CD14-positive monocyte (primary cell): ENCODE data around the gene ZG16B. TPM values are rescaled to one million over a fixed set of nuclear protein-coding genes. Genes with fewer than 3 reads are reported as not detected.

ENCODE experiments used
- DNase-seq, 3 donors: peaks; one replicate each; pipeline ENCODE4 v3.0.0-alpha.2; 2011 to 2022
- H2AFZ ChIP-seq: 2 replicates; pipeline ENCODE4 v1.6.0; 2012; ENCODE audit warnings: mild to moderate bottlenecking, low read depth, low read length, inconsistent platforms; ENCODE audit not compliant: insufficient read depth, poor library complexity, severe bottlenecking
- H3K27ac ChIP-seq, 2 donors: 1 replicate in 1 of 2; 2 replicates in 1 of 2; pipeline ENCODE4 v1.5.1; 2012 to 2013; ENCODE audit warnings: low read length in 2 of 2, control low read depth in 1 of 2, inconsistent platforms in 1 of 2, low read depth in 1 of 2, mild to moderate bottlenecking in 1 of 2
- H3K27me3 ChIP-seq, 2 donors: one replicate each; pipeline versions ENCODE4 v1.6.0 to v1.6.1; 2011 to 2013; ENCODE audit warnings: low read length in 2 of 2; ENCODE audit not compliant: control insufficient read depth in 2 of 2, insufficient read depth in 2 of 2
- H3K36me3 ChIP-seq, 2 donors: replicated peaks in 1 of 2; 1 replicate in 1 of 2; 2 replicates in 1 of 2; pipeline versions ENCODE4 v1.5.1 to v1.6.1; 2012 to 2013; ENCODE audit warnings: low read length in 2 of 2, control low read depth in 1 of 2, inconsistent platforms in 1 of 2, mild to moderate bottlenecking in 1 of 2; ENCODE audit not compliant: insufficient read depth in 2 of 2, control insufficient read depth in 1 of 2
- H3K4me1 ChIP-seq, 2 donors: 1 replicate in 1 of 2; 2 replicates in 1 of 2; pipeline versions ENCODE4 v1.5.1 to v1.6.1; 2012 to 2013; ENCODE audit warnings: low read length in 2 of 2, control low read depth in 1 of 2, inconsistent platforms in 1 of 2, mild to moderate bottlenecking in 1 of 2, moderate library complexity in 1 of 2; ENCODE audit not compliant: insufficient read depth in 2 of 2, control insufficient read depth in 1 of 2
- H3K4me2 ChIP-seq: replicated peaks from 2 replicates; pipeline ENCODE3; 2012; ENCODE audit warnings: low read length, moderate library complexity, mild to moderate bottlenecking; ENCODE audit not compliant: poor library complexity, severe bottlenecking; ENCODE audit errors: extremely low read depth
- H3K4me3 ChIP-seq, 3 experiments: fragments of 200-600 bp in 1 of 3; sonication (generic) in 1 of 3; replicated peaks in 1 of 3; 1 replicate in 2 of 3; 2 replicates in 1 of 3; pipeline ENCODE4 v1.5.1; 2011 to 2013; ENCODE audit warnings: low read length in 3 of 3, mild to moderate bottlenecking in 3 of 3, control low read depth in 2 of 3, low read depth in 2 of 3, inconsistent platforms in 1 of 3, moderate library complexity in 1 of 3
- H3K79me2 ChIP-seq: 2 replicates; pipeline ENCODE4 v1.6.0; 2012; ENCODE audit warnings: mild to moderate bottlenecking, control low read depth, inconsistent platforms, low read length, moderate library complexity; ENCODE audit not compliant: insufficient read depth
- H3K9ac ChIP-seq: 2 replicates; pipeline ENCODE4 v1.6.0; 2017; ENCODE audit warnings: low read length, mild to moderate bottlenecking; ENCODE audit not compliant: insufficient read depth, poor library complexity, severe bottlenecking
- H3K9me3 ChIP-seq, 2 donors: replicated peaks in 1 of 2; 1 replicate in 1 of 2; 2 replicates in 1 of 2; pipeline versions ENCODE4 v1.5.1 to v1.6.1; 2012 to 2013; ENCODE audit warnings: low read length in 2 of 2, control low read depth in 1 of 2; ENCODE audit not compliant: control insufficient read depth in 1 of 2, insufficient read depth in 1 of 2
- H4K20me1 ChIP-seq: 2 replicates; pipeline ENCODE4 v1.6.0; 2012; ENCODE audit warnings: mild to moderate bottlenecking, low read length, control low read depth, moderate library complexity; ENCODE audit not compliant: insufficient read depth
- H3K27ac Mint-ChIP-seq, 7 donors: one replicate each; pipeline ENCODE4 v1.8.0; 2020; ENCODE audit warnings: mild to moderate bottlenecking in 7 of 7, mixed read lengths in 7 of 7, moderate library complexity in 6 of 7, inconsistent platforms in 2 of 7
- H3K27me3 Mint-ChIP-seq, 3 donors: one replicate each; pipeline ENCODE4 v1.8.0; 2021 to 2022; ENCODE audit warnings: low read depth in 3 of 3, mild to moderate bottlenecking in 3 of 3, mixed read lengths in 3 of 3, moderate library complexity in 3 of 3, inconsistent platforms in 1 of 3
- H3K36me3 Mint-ChIP-seq, 2 donors: one replicate each; pipeline ENCODE4 v1.8.0; 2020; ENCODE audit warnings: mixed read lengths in 2 of 2, inconsistent platforms in 1 of 2, mild to moderate bottlenecking in 1 of 2
- H3K4me1 Mint-ChIP-seq: one replicate; pipeline ENCODE4 v1.8.0; 2020; ENCODE audit warnings: mild to moderate bottlenecking, mixed read lengths
- H3K4me3 Mint-ChIP-seq, 2 donors: one replicate each; pipeline ENCODE4 v1.8.0; 2020; ENCODE audit warnings: mild to moderate bottlenecking in 2 of 2, mixed read lengths in 2 of 2, moderate library complexity in 1 of 2
- H3K9me3 Mint-ChIP-seq, 7 donors: one replicate each; pipeline ENCODE4 v1.8.0; 2020 to 2022; ENCODE audit warnings: mixed read lengths in 7 of 7, mild to moderate bottlenecking in 6 of 7, moderate library complexity in 6 of 7, inconsistent platforms in 2 of 7
- CTCF ChIP-seq: fragments of 200-600 bp; IDR thresholded peaks from one replicate; pipeline ENCODE4 v1.8.0; 2022; ENCODE audit warnings: antibody characterized with exemption, mild to moderate bottlenecking
- WGBS: methylation state at CpG from one replicate; pipeline ENCODE4 v1.1.5; 2013; ENCODE audit warnings: missing lambda C conversion rate; ENCODE audit not compliant: insufficient coverage; 5-methylcytosine and 5-hydroxymethylcytosine counted together
- intact Hi-C, 2 donors: fragments of 100-400 bp; cut with micrococcal nuclease; formaldehyde crosslinking; loops; one replicate each; pipeline versions ENCODE4 v1.15.0 to v1.15.1; 2023
- polyA plus RNA-seq, 3 donors: library from polyadenylated mRNA; depleted of rRNA in 1 of 3; unstranded in 2 of 3; stranded (reverse) in 1 of 3; fragments of 300-500 nt in 2 of 3; fragments of >200 nt in 1 of 3; fragmentation: Illumina TruSeq in 2 of 3; gene quantifications; 1 replicate in 2 of 3; 2 replicates in 1 of 3; pipeline ENCODE4 v1.2.3, GENCODE V29; 2012 to 2021

The ZG16B gene
- polyA plus RNA-seq, 3 donors: 6.8 to 12.9 (median 11.0) TPM

- Mint-ChIP-seq H3K4me1 (peaks cover 8% of the 10 kb centered on the region), H3K9me3 (no peaks in the 10 kb centered on the region), H3K4me3 (no peak overlapping the region), H3K27me3 (peaks cover 4 to 6% (median 6%) of the 10 kb centered on the region in 3 donors), H3K36me3 (no peaks in the 10 kb centered on the region), H3K27ac (peak overlapping the region in 1 of 7 donors; percentile 64)
- no peaks in the 10 kb centered on the region for H3K27me3 ChIP-seq
- H3K79me2 ChIP-seq: no peaks in the 10 kb centered on the region
- H2AFZ ChIP-seq: no peak overlapping the region
- no peak for TF ChIP-seq CTCF
- no peak for DNase-seq
- H4K20me1 ChIP-seq: no peaks in the 10 kb centered on the region
- H3K9ac ChIP-seq: no peak overlapping the region
- no peak overlapping the region for H3K27ac ChIP-seq
- peaks cover 0 to 6% of the 10 kb centered on the region in 2 donors for H3K4me1 ChIP-seq
- 85% methylated on average over 7 of the region's 14 CpGs for WGBS
- no peak overlapping the region for H3K4me2 ChIP-seq
- intact Hi-C loops: loop anchor here (5.0 kb wide), 2 partner anchors 34 to 39 kb away; partner anchors contain the start of gene PRSS33 (in 1 of the 2)
- no peaks in the 10 kb centered on the region for H3K36me3 ChIP-seq
- no peak overlapping the region for H3K4me3 ChIP-seq
- no peaks in the 10 kb centered on the region for H3K9me3 ChIP-seq
These were observed 9.1 kb upstream of the ZG16B start for GRCh38 chr16:2820836-2821486.

- H3K4me3 ChIP-seq: no peak overlapping the region
- no peaks in the 10 kb centered on the region for H3K79me2 ChIP-seq
- no peak overlapping the region for H2AFZ ChIP-seq
- H3K9ac ChIP-seq: no peak overlapping the region
- no peaks in the 10 kb centered on the region for H3K9me3 Mint-ChIP-seq
- no peaks in the 10 kb centered on the region for H4K20me1 ChIP-seq
- H3K27me3 Mint-ChIP-seq: peaks cover 3 to 6% (median 6%) of the 10 kb centered on the region in 3 donors
- no peak overlapping the region for H3K4me2 ChIP-seq
- H3K4me1 Mint-ChIP-seq: peaks cover 6% of the 10 kb centered on the region
- no peaks in the 10 kb centered on the region for H3K9me3 ChIP-seq
- no peaks in the 10 kb centered on the region for H3K36me3 Mint-ChIP-seq
- H3K4me3 Mint-ChIP-seq: no peak overlapping the region
- H3K27ac Mint-ChIP-seq: peak overlapping the region in 1 of 7 donors; percentile 64
- 83% methylated on average over 3 of the region's 9 CpGs for WGBS
- TF ChIP-seq CTCF: no peak
- intact Hi-C loops: loop anchor here (5.0 kb wide), 2 partner anchors 34 to 39 kb away; partner anchors contain the start of gene PRSS33 (in 1 of the 2)
- no peaks in the 10 kb centered on the region for H3K36me3 ChIP-seq
- DNase-seq: no peak
- no peak overlapping the region for H3K27ac ChIP-seq
- peaks cover 0 to 3% of the 10 kb centered on the region in 2 donors for H3K4me1 ChIP-seq
- H3K27me3 ChIP-seq: no peaks in the 10 kb centered on the region
These were observed 8.5 kb upstream of the ZG16B start for GRCh38 chr16:2821487-2822157.
